Stimulated activated CD8-positive, alpha-beta memory T cell treated with anti-CD3 and anti-CD28 coated beads, Interleukin-2, amount 100 ng/mL, for 1 hour (primary cell): ENCODE results near the gene ILK.

Experiments
- DNase-seq, 2 donors: peaks; one replicate each; pipeline ENCODE4 v3.0.0-alpha.2; 2020; ENCODE audit warnings: low read depth in 2 of 2

Gene ILK

DNA sequence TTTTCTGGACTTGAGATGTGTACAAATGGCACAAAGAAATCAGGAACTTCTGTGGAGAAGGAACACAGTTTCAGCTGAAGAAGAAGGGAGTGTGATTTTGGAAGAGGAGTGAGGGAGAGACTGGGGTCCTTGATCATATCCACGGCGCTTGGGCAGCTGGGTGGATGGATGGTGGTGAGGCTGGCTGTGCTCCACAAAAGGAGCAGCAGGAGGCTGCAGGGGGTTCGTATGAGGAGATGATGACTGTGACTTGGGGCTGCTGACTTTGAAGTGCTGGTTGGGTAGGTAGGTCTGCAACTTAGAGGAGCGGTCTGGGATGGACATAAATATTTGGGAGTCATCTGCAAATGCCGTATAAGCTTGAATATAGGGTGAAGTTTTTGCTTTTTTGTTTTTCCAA lies 53.4 kb downstream of the ILK start:
- DNase-seq, result no peak

DNA sequence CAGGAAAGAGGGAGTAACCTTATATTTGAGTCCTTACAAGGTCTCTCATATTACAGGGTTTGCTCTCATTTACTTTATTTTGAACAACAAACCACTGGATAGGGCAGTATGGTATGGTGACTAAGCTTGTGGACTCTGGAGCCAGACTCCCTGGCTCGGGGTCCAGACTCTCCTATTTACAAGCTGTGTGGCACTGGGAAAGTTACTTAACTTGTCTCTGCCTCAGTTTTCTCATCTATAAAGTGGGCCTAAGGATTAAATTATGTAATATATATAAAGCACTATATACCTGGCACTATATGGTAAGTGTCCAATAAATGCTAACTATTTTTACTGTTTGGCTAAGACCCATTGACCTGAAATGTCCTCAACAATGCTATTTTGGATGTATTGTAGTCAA lies 53.8 kb downstream of the ILK start:
- no peak for DNase-seq

DNA sequence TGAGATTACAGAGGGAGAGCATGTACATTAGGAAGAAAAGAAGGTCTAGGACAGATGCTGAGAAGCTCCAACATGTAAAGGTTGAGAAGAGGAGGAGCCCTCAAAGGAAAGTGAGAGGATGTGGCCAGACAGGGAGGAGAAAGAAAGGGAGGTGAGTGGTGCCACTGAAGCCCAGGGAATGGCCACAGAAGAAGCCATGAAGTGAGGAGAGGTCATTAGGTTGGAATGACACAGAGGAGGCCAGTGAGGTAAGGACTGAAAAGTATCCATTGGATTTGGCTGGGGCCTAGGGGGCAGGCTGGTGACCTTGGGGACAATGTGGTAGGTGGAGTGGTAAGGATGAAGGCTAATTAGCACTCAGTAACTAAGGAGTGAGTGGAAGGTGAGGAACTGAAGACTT lies 55.1 kb downstream of the ILK start:
- no peak for DNase-seq
